Stimulated activated CD8-positive, alpha-beta memory T cell treated with anti-CD3 and anti-CD28 coated beads, Interleukin-7, amount 100 ng/mL, for 24 hours (primary cell): ENCODE measurements around the gene GARNL3.

Experiments used
- DNase-seq: peaks from one replicate; pipeline ENCODE4 v3.0.0-alpha.2; 2020; ENCODE audit warnings: low read depth

GARNL3 gene

DNA sequence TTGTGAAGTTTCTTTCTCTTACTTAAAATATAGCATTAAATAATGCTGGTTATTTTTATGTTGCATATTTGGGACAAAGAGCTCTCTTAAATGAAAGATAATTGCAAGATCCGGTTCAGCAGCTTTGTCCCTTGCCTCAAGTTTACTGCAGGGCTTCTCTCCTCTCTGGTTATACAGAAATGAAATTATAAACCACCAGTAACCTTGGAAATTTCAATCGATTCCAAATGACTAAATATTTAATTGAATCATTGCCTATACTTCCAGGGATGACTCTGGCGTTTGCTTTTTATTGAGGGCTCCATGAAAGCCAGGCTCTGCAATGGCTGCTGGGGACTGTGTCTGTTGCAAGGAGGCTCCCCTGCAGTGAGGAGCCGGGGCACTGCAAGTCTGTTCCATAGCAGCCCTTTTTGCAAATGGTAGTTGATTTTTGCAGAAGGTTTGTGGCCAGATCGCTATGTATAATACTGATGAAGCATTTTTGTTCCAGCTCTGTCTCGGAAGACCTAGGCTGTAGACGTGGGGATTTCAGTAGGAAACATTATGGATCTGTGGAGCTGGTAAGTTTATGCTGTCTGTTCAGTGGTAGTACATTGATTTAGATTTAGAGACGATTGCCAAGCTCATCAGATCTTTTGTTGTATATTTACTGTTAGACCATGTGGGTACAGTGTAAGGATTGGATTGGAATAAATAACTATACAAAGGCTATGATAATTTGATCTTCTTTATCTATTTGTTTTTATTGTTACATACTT is at the start of gene GARNL3:
GARNL3 (plus strand) TSS at position 313 of the 758 bp plus-strand sequence; CDS start at position 417, 104 bp downstream.
- DNase-seq, result no peak

- DNase-seq, result no peak
These were observed 49.0 kb upstream of the GARNL3 start for GRCh38 chr9:127215268-127216209.

DNA sequence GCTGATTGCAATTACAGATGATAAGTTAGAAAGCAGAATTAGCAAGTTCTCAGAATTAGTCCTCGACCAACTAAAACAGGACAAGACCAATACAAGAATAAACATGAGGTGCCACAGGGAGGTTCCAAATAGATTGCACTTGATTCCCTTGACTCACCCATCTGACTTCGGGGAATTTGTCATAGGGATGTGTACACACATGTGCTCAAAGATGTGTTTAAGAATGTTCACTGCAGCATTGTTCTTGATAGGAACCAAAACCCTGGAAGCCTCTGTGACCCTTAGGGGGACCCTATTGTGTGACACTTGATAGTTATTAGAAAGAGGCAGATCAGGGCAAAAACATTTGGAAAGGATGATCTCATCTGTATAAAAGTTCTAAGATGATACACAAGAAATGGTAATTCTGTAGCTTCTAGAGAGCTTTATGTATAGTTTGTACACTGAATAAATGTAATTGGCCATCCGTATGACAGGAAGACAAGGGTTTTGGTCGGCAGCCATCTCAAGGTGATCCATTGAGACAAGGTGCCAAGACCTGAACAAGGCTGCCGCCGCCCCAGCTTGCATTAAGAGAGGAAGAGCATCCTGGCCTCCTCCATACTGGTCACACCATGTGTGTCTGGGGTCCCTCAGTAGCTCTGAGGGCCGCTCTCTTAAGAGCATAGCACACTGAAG is 48.2 kb upstream of the GARNL3 start:
- DNase-seq, result no peak

DNA sequence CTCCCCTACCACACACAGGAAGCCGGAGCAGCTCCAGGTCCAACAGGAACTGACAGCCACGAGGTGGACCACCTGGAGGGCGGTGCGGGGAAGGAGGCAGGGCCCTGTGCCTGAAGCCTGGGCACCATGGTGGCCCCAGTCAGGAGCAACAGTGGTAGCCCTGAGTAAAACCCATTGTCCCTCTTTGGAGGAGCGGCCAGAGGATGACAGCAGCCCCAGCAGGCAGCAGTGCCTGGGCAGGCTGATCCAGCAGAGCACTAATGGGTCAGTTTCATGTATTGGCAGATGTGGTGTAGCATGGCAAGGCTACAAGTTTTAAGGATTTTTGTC is 47.7 kb upstream of the GARNL3 start:
- no peak for DNase-seq

DNA sequence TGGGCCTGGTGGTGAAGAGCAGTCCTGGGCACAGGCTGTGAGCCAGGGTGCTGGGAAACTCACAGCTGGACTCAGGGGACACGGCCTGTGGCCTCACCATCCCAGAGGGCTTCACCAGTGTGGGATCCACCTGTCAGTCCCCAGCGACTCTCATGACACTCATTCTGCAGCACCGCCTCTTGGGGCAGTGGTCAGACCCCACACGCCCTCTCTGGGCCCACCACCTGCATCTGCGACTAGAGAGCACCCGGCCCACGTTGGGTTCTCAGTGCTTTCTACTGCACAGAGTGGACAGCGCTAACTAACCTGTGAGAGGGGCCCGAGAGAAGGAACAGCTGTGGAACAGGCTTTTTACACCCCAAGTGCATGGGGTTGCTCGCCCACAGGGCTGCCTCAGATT is 45.8 kb upstream of the GARNL3 start:
- no peak for DNase-seq

- no peak for DNase-seq
These were observed 45.1 kb upstream of the GARNL3 start for GRCh38 chr9:127219520-127219919.

DNA sequence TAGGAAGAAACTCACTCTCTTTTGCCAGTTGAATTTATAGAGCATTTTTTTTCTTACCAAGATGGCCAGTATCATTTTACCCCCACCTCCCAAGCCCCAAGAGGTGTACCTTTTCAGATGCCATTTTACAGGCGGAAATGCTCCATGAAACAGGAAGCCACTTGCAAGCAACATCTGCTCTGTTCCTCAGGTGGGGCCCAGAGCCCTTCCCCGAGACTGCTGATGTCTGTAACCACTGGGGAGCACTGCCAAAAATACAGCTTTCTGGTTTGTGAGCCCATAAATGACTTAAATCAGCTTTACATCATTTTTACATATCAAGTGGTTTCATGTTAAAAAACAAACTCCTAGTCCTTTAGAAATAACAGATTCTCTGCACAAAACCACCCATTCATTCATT is 42.9 kb upstream of the GARNL3 start:
- no peak for DNase-seq

DNA sequence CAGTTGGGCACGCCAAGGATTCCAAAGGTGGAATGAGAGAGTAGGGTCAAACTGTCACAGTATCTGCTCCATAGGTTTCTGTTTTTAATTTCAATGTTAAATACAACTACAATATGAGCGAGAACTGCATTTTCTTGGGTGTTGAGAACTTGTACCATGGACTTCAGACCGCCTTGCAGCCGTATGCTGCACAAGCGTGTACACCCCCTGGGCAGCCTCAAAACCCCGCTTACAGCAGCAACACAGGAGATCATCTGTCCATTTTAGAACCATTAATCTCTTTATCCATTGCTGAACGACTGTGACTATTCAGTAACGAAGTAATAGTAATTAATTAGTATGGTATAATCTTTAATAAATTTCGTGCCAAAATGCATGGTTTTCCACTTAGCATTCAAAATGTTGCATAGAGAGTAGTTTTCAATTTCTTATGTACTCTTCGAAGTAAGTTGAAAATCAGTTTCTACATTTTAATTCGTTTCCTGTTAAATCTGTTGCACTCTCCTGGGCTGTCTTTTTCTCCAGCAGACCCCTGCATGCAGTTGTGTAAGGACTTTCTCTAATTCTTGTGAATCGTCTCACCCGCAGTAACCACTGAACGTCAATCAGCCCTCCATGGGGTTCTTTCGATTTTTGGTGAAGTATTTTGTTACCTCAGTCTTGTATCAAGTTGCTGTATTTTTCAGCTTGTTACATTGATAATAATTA is 42.0 kb upstream of the GARNL3 start:
- DNase-seq, result no peak

DNA sequence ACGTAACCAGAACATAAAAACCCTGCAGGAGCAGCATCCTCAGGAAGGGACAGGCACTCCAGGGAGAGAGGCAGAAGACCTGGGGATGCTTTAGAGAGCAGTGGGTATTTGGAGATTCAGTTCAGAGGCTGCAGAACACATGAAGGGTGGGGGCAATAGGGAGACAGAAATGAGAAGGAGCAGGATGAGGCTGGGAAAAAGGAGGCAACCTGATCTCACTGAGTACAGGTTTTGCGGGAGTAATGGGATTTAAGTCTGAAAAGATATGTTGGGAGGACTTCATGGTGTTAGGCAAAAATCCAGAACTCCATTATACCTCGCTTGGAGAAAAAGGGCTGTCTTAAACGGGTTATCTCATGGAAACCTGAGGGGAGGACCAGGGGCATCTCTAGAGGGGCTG is 41.3 kb upstream of the GARNL3 start:
- DNase-seq, result no peak

GRCh38 chr9:127223810-127224177 is 40.8 kb upstream of the GARNL3 start:
- no peak for DNase-seq

- peak; percentile 73 for DNase-seq
These were observed 40.2 kb upstream of the GARNL3 start for GRCh38 chr9:127224178-127224882.

DNA sequence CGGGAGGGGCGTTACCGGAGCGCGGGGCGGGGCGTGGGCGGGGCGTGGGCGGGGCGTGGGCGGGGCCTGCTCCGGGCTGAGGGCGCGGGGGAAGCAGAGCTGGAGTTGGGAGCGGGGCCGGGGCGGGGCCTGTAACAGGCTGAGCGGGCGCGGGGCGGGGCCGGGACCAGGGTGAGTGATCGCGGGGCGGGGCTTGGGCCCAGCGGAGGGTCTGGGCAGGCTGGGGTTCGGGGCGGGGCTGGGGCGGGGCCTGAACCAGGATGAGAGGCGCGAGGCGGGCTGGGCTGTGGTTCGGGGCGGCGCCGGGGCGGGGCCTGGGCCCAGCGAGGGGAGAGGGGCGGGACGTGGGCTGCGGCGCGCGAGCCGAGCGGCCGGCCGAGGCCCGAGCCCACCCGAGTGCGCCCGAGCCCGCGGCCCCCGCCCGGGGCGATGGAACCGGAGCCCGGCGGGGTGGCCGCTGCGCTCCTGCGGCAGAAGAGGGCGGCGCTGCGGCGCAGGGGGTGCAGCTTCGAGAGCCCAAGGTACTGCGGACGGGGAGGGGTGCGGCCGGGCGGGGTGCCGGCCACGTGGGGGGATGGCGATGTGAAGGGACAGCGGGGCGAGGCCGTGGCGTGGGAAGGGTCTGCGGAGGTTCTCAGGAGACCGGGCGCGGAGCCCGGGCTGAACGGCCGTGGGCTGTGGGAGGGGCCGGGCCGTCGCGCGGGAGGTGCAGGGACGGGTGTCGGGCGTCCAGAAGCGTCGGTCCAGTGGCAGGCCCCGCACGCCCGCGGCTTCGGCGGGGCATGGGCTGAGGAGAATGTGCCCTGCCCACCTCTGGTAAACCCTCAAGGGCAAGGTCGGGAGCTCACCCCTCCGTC is 39.5 kb upstream of the GARNL3 start:
- DNase-seq, result peak; percentile 82

DNA sequence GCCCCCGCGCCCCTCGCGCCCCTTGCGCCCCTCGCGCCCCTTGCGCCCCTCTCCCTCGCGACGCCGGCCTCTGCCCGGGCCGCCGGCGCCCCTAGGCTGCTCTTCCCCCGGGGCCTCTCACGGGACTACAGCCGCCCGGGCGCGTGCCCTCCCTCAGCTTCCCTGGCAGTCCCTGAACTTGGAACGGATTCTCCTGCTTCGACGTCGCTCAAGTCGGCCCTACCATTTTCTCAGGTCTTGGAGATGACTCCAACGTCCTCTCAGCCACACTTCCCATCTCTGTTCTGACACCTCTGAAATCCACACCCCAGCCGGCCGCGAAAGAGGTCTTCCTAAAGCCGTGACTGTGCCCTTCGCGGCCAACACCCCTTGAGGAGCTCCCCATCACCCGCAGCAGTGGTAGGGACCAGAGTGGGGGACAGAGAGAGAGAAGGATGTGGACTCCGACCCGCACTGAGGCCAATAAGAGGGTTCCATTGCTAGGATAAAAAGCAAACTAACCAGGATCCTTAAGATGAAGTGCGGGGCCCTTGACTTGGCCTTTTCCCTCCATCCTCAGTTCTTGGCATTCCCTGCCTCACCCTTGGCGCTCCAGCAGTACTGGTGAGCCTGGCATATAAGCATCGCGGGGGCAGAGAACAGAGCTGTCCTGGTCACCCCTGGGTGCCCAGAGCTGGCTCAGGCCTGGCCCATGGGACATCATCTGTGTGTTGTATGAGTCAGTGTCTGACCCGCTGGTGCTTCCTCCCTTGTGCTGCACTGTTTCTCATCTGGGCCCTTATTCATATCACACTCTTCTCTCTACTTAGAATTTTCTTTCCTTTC is 38.6 kb upstream of the GARNL3 start:
- no peak for DNase-seq

DNA sequence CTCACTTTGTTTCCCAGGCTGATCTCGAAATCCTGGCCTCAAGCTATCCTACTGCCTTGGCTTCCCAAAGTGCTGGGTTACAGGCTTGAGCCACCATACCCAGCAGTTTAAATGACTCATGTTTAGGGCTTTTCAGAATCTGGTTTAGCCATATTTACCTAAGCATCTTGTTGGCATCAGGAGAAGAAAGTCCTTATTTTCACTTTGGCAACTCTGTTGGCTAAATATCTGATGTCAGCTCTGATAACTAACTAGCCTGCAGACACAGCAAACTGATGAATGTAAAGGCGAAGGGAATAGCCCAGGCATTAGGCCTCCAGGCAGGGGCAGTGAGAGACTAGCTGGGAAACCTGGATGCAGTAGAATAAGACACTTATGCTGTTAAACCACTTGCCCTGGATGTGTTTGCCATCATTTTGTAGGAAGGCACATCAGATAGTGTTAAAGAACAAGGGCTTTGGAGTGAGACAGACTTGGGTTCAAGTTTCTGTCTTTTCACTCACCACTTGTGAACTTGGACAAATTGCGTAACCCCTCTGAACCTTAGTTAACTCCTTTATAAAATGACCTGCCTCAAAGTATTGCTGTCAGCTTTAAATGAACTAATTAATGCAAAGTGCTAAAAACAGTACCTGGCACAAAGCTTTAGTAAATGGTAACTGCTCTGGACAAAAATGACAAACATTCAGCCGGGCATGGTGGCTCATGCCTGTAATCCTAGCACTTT is 34.7 kb upstream of the GARNL3 start:
- DNase-seq, result no peak

GRCh38 chr9:127231666-127232065 is 32.9 kb upstream of the GARNL3 start:
- DNase-seq, result no peak

DNA sequence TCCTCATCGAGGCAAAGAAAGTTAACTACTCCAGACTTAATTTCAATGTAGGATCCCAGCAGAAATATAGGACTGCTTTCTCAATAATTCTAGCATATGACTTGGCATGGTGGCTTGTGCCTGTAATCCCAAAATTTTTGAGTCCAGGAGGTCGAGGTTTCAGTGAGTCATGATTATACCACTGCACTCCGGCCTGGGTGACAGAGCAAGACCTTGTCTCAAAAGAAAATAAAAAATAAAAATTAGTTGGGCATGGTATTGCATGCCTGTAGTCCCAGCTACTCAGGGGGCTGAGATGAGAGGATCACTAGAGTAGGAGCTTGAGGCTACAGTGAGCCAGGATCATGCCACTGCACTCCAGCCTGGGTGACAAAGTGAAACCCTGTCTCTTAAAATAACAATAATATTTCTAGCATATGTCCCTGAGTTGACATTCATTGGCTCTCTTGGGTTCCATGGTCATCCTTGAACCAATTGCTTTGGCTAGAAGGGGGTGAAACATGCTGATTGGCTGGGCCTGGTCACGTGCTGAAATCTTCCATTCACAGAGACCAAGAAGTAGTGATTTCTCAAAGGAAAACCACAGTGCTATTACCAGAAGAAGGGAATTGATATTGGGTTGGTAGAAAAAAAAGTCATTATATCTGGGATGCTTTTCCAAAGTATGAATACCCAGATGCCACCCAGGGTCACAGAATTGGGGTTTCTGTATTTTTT is 31.6 kb upstream of the GARNL3 start:
- no peak for DNase-seq

DNA sequence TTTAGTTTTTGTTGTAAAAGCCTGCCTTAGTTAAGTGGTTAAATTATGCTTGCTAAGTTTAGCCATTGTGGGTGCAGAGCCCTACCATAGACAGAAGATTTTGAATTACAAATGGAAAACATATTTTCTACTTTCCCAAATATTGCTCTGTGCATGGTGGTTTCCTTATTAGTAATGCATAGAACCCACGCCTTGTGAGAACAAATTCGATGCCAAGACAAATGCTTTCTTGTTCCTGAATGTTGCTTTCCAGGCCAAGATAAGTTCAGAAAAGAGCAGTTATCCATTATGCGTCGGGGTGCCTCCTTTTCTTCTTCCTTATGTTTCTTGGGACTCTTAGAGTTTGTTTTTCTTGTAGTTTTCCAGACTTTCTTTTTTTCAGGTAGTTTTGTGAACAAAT is 31.0 kb upstream of the GARNL3 start:
- no peak for DNase-seq

- DNase-seq, result no peak
These were observed 30.6 kb upstream of the GARNL3 start for GRCh38 chr9:127233989-127234388.
